ENCODE data around the gene SPHK1. TPM values are rescaled to one million over a fixed set of nuclear protein-coding genes. Genes with fewer than 3 reads are reported as not detected.

The SPHK1 gene
- total RNA-seq, 2 experiments from 2014 or later, result 0.28 to 0.78 TPM

GRCh38 chr17:76369379-76369778, 15.0 kb upstream of the SPHK1 start:
- intact Hi-C loops (cut with micrococcal nuclease; ENCODE audit: unreplicated experiment), result no loop called here
- no peaks in the 10 kb centered on the region for H3K9me3 ChIP-seq (ENCODE audit: low read length)
- no TSS peak for BruUV-seq (replicated peaks)
- CTCF ChIA-PET (ENCODE audit: unreplicated experiment), result interaction anchor here (0.6 to 1.8 kb wide), 2 partner anchors 29 to 112 kb away, joined by 4 to 6 read pairs; no protein-coding TSS in a partner anchor
- TF ChIP-seq EZH2phosphoT487 (IDR thresholded peaks at IDR 0.05; ENCODE audit: borderline replicate concordance, low read depth, low read length), result no peak
- no peak for TF ChIP-seq CTCF (conservative IDR thresholded peaks at IDR 0.05; ENCODE audit: low read length)
- no peaks in the 10 kb centered on the region for H3K36me3 ChIP-seq (ENCODE audit: insufficient read depth, low read length)
- no peaks in the 10 kb centered on the region for H4K20me1 ChIP-seq (ENCODE audit: insufficient read depth, low read length)
- DNase-seq (ENCODE audit: low spot score), result no peak
- no peaks in the 10 kb centered on the region for H3K79me2 ChIP-seq (ENCODE audit: insufficient read depth, low read depth, low read length)
- no peak overlapping the region for H2AFZ ChIP-seq (ENCODE audit: low read length)
- H3K4me3 ChIP-seq (ENCODE audit: low read depth, low read length, poor library complexity, severe bottlenecking), result no peak overlapping the region
- no peak overlapping the region for H3K4me2 ChIP-seq (ENCODE audit: low read length)
- H3K27ac ChIP-seq (ENCODE audit: low read depth, low read length, poor library complexity, severe bottlenecking), result no peak overlapping the region
- peaks cover 3% of the 10 kb centered on the region for H3K4me1 ChIP-seq (ENCODE audit: insufficient read depth, low read length, poor library complexity, severe bottlenecking)
- POLR2A ChIA-PET, result interaction anchor here (0.6 to 1.1 kb wide), 3 partner anchors 11 to 197 kb away, joined by 3 to 6 read pairs (median 5); no protein-coding TSS in a partner anchor
- H3K9me2 ChIP-seq (ENCODE audit: insufficient read depth, low read length), result no peaks in the 10 kb centered on the region

GRCh38 chr17:76369804-76370203, 14.6 kb upstream of the SPHK1 start:
- ChIA-PET POLR2A (interaction anchor here (0.6 to 1.4 kb wide), 5 partner anchors 10 to 55 kb away, joined by 3 to 7 read pairs (median 4); no protein-coding TSS in a partner anchor), CTCF (ENCODE audit: unreplicated experiment) (interaction anchor here (0.8 to 1.8 kb wide), 3 partner anchors 14 to 28 kb away, joined by 3 to 6 read pairs (median 3); partner anchors contain the start of gene SPHK1)
- Histone ChIP-seq H2AFZ (ENCODE audit: low read length) (no peak overlapping the region), H3K4me1 (ENCODE audit: insufficient read depth, low read length, poor library complexity, severe bottlenecking) (peaks cover 3% of the 10 kb centered on the region), H3K4me2 (ENCODE audit: low read length) (no peak overlapping the region), H3K36me3 (ENCODE audit: insufficient read depth, low read length) (no peaks in the 10 kb centered on the region), H3K4me3 (ENCODE audit: low read depth, low read length, poor library complexity, severe bottlenecking) (no peak overlapping the region), H3K9me3 (ENCODE audit: low read length) (no peaks in the 10 kb centered on the region), H3K9me2 (ENCODE audit: insufficient read depth, low read length) (no peaks in the 10 kb centered on the region), H3K79me2 (ENCODE audit: insufficient read depth, low read depth, low read length) (no peaks in the 10 kb centered on the region), H4K20me1 (ENCODE audit: insufficient read depth, low read length) (no peaks in the 10 kb centered on the region), H3K27ac (ENCODE audit: low read depth, low read length, poor library complexity, severe bottlenecking) (no peak overlapping the region)
- no TSS peak for BruUV-seq (replicated peaks)
- DNase-seq (ENCODE audit: low spot score), result no peak
- TF ChIP-seq CTCF (conservative IDR thresholded peaks at IDR 0.05; ENCODE audit: low read length) (no peak), EZH2phosphoT487 (IDR thresholded peaks at IDR 0.05; ENCODE audit: borderline replicate concordance, low read depth, low read length) (no peak)
- intact Hi-C loops (cut with micrococcal nuclease; ENCODE audit: unreplicated experiment), result no loop called here

- intact Hi-C loops (cut with micrococcal nuclease; ENCODE audit: unreplicated experiment), result no loop called here
- no TSS peak for BruUV-seq (replicated peaks)
- H3K4me2 ChIP-seq (ENCODE audit: low read length), result 0 out of 2 replicates have a peak overlapping the region, but pooled peaks have one; percentile 4
- no peaks in the 10 kb centered on the region for H3K9me2 ChIP-seq (ENCODE audit: insufficient read depth, low read length)
- H3K4me3 ChIP-seq (ENCODE audit: low read depth, low read length, poor library complexity, severe bottlenecking), result no peak overlapping the region
- H3K9me3 ChIP-seq (ENCODE audit: low read length), result no peaks in the 10 kb centered on the region
- TF ChIP-seq CTCF (conservative IDR thresholded peaks at IDR 0.05; ENCODE audit: low read length) (peak; percentile 99), EZH2phosphoT487 (IDR thresholded peaks at IDR 0.05; ENCODE audit: borderline replicate concordance, low read depth, low read length) (no peak)
- no peaks in the 10 kb centered on the region for H3K36me3 ChIP-seq (ENCODE audit: insufficient read depth, low read length)
- no peaks in the 10 kb centered on the region for H4K20me1 ChIP-seq (ENCODE audit: insufficient read depth, low read length)
- H3K79me2 ChIP-seq (ENCODE audit: insufficient read depth, low read depth, low read length), result no peaks in the 10 kb centered on the region
- H2AFZ ChIP-seq (ENCODE audit: low read length), result no peak overlapping the region; the same call in 1 of the 2 replicates
- no peaks in the 10 kb centered on the region for H3K4me1 ChIP-seq (ENCODE audit: insufficient read depth, low read length, poor library complexity, severe bottlenecking)
- peak; percentile 52 for DNase-seq (ENCODE audit: low spot score)
- POLR2A ChIA-PET, result interaction anchor here (0.5 to 1.4 kb wide), 6 partner anchors 10 to 54 kb away, joined by 3 to 7 read pairs (median 4); partner anchors contain the start of gene SPHK1
- H3K27ac ChIP-seq (ENCODE audit: low read depth, low read length, poor library complexity, severe bottlenecking), result no peak overlapping the region
- CTCF ChIA-PET (ENCODE audit: unreplicated experiment), result interaction anchor here (0.6 to 1.8 kb wide), 7 partner anchors 14 to 541 kb away, joined by 3 to 6 read pairs (median 3); partner anchors contain the start of gene SPHK1
Observed at GRCh38 chr17:76370261-76370993, 14.0 kb upstream of the SPHK1 start.
